HG03135 (cell line): ENCODE measurements around the gene SEMA4C.
"Not testable (repeated sequence)": the region's sequence is repeated elsewhere in the genome, so short reads cannot be mapped to it uniquely, and the experiment has no call there.

Experiments used
- ATAC-seq: cut with Tn5 transposase; IDR thresholded peaks from one replicate; pipeline ENCODE4 v1.9.1; 2021; ENCODE audit warnings: mild to moderate bottlenecking, moderate library complexity; ENCODE audit not compliant: unreplicated experiment

Gene SEMA4C

DNA sequence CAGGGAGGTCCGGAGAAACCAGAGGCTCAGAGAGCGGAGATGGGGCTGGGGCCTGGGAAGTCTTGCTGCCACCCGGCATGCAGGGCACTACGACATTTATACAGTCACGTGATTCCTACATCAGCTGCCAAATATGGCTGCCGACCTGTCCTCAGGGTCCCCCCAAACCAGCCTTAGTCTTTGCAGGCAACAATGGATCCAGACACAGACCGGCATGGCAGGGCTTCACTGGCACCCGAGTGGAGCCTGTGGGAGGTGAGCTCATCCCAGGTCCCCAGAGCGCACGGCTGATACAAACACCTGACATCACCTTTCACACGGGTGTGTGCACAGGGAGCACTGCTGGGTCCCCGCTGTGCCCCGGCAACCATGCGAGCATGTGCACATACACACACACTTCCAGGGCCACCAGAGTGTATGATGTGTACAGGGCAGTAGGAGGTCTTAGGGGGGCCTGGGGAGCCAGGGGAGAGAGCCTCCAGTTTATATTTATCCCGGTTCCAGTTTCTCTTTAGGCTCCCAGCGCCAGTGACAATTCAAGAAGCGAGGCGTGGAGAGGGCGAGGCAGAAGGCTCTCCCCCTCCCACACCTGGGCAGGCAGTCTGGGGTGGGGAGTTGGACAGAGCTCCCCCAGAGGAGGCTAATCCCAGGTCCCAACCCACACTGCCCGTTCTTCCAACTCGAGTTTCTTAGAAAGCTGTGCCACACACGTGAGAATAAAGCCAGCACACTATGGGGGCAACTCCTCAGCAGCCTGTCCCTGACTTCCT lies 2.7 kb downstream of the SEMA4C start:
- no peak for ATAC-seq

DNA sequence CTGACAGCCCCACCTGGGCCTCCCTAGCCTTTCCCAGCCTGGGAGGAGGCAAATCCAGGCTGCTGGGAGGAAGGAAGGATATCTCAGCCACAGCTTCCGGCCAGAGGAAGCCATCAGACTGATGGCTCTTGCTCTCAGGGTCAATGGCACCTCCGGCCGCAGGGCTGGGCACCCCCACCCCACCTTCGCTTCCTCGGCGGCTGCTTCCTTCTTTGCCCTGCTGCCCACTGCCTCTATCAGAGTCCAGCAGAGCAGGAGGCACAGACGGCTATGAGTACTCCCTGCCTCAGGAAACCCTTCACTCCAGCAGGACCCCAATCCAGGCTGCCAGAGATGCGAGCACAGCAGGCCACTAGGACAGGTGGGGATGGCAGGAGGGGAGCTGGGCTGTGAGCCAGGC lies 3.3 kb downstream of the SEMA4C start:
- no peak for ATAC-seq

DNA sequence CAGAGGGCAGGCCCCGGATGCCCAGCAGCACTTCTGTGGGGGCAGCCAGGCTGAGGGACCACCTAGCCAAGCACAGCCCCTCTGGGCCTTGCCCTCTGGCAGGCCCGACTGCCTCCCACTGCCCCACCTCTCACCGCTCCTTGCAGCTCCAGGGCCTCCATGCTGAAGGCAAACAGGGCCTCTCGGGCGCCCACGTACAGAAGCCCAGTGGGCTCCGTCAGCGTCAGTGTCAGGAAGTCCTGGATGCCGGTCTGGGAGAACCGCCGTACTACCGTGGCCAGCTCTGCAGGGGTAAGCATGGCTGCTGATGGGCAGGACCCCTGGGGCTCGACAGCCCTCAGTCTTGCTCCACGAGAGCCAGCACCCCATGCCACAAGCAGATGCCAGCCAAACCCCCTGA lies 3.7 kb downstream of the SEMA4C start:
- no peak for ATAC-seq

DNA sequence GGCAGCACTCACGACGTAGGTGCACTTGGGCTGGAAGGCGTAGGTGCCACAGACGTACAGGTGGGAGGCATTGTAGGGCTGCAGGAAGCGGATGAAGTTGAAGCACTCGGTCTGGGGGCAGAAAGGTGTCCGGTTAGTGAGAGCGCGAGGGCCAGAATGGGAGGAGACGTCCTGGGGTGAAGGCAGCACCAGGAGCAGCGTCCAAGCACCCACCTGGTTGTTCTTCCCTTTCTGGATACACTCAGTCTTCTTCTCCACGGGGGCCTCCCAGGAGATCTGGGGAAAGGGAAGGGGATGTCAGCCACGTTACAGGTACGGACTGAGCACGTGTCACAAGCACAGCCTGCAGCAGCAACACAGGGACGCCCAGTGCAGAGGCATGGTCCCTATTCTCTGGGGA lies 4.2 kb downstream of the SEMA4C start:
- ATAC-seq, result no peak

DNA sequence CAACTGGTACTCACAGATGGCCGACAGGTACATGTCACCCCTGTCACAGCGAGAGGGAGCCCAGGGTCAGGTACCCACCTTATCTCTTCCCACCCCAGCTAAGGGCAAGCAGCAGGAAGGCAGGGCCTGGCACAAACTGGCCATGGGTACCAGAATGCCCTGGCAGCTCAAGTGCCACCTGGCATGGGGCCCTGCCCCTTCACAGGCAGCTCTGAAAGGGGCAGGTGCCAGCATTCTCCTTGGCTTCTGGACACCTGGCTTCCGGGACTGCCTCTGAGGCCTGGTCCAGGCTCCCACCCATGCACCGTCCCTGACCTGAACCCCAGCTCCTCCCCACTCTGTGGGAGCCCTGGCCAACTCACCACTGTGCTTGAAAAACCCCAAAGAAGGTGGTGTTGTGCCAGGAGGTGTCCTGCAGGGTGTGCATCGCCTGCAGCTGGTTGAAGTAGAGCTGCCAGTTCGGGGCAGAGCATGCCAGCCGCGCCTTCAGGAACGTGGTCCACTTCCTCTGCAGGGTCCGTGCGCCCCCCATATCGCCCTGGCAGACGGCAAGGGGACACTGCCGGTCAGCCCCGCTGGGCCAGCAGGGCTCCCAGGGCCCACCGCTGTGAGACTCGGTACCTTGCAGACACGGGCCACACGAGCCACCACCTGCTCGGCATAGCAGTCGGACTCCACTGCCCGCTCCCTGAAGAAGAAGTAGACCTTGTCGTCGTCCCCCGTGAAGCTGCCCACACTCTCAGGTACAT lies 5.4 kb downstream of the SEMA4C start:
- no peak for ATAC-seq

DNA sequence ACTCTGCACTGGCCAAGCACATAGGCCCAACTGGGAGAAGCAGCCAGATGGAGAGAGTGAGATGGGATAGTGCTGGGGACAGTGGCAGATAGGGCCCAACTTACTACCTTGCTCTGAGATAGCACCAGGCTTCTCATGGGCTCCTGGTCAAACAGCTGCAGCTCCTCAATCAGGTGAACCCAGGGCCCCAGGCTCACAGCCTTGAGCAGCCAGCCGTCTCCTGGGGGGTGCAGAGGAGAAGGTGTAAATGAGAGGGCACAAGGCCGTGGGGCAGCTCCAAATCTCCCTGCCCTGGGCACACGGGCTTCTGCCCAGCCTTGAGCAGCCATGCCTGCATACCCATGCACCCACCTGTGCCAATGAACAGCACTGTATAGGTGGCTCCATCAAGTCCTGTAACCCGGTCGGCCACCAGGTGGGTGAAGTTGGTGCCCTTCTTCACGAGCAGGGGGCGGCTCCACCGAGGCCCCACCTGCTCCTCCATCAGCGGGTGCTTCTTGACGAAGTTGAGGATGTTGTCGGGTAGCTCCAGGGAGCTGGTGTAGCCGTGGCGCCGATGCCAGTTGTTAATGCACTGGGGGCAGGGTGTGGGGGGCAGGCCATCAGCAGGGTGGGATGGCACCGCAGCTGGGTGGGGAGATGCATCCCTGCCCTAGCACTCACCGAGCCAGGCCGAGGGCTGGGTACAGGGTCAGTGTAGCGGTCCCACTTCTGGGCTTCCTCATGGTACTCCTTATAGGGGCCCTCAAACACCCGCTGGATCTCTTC lies 6.1 kb downstream of the SEMA4C start:
- no peak for ATAC-seq

DNA sequence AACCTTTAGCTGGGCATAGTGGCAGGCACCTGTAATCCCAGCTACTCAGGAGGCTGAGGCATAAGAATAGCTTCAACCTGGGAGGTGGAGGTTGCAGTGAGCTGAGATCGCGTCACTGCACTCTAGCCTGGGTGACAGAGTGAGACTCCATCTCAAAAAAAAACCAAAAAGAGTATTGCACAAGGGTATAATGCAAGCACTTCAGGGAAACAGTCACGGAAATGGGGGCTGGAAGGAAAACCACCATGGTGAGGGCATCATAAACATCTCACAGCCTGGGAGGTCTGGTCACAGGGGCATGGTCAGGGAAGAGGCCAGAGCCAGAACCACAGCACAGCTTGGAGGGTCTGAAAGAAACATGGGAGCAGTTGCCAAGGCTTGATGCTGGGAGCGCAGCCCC lies 6.8 kb downstream of the SEMA4C start:
- ATAC-seq, result not testable (repeated sequence)

DNA sequence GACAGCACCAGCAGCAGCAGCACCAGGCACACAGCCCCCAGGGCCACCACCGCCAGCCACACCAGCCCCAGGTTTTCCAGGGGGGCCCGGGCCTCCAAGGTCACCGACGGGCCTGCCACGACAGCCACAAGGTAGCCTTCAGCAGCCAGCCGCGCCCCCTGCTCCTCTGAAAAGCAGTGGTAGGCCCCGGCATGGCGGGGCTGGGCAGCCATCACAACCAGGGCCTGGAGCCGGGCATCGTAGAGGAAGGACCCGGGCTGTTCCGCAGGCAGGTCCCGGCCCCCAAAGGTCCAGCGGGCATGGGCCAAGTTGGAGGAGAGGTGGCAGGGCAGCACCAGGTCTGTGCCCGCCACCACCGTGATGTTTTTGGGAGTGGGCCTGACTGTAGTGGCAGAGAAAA lies 8.8 kb downstream of the SEMA4C start:
- no peak for ATAC-seq

DNA sequence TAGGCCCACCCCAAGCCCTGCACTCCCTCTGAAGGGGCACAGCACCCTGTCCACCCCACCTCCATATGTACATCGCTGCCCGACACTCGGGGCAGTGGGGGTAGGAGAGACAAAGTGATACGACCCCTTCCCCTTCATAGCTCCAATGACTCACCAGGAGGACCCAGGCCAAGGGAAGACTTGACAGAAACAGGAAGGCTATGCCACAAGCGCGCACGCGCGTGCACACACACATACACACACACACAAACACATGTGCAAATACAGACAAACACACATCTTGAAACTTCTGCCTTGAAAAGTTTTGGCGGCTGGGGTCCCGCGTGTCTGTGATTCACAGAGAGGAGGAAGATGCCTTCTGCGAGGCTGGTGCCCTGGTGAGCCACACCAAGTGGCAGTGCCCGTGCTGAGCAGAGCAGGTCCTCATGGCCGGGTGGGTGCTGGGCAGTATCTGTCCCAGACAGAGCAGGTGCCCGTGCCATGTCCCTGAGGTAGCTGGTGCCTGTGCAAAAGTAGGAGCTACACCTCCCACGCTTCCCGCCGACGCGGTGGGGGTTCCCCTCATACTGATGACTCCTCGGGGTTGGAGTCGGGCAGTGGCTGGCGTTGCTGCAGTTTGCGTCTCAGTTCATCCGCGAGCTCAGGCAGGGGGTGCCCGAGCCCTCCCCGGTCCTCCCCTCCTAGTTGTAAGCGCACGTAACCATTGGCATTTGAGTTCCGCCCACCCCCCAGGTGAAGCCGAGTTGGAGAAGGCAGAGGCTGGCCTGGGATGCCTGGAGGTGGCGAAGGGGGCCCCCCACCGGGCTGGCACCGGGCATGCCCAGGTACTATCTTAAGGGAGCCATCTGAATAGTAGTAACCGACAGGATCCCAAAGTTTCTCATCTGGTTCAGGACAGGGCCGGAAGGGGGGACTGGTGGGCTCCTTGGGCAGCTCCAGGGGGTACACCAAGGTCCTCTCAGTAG lies 9.5 kb downstream of the SEMA4C start:
- ATAC-seq, result no peak

DNA sequence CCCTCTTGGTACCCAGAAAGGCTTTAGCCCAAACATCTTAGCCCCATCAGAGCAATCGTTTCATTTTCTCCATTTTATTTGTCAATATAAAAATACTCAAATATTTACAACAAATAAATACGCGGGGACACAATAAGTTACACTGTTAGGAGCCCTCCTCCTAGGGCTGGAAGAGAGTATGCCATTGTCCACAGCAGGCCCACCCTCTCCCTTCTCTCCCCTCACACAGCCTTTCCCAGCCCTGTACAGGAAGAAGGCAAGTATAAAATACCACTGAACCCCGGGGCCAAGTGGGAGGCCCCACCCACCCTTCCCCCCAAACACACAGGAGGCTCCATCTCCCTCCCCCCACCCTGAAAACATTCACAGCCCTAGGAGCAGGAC lies 10.2 kb downstream of the SEMA4C start:
- ATAC-seq, result no peak

DNA sequence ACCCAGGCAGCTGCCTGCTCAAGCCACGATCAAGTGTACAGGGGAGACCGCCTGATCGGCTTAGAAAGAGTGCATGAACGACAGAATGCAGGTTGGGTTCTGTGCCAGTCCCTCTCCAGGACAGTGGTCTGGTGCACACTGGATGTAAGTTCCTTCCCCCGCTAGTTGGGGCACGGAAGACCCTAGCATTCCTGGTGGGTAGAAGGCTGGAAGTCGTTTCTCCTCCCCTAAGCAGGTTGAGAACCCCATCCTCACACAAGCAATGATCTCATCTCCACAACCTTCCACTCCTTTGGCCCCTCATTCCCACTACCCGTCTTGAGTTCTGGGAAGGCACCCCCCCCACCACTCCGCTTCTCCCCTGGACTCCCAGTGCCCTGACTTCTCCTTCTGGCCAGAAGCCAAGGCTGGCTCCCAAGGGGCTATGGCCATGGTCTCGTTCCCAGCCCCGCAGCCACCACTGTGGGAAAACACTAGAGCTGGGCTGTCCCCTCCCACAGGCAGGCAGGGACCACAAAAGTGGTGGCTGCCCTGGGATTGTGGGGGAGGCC lies 10.7 kb downstream of the SEMA4C start:
- ATAC-seq, result no peak

DNA sequence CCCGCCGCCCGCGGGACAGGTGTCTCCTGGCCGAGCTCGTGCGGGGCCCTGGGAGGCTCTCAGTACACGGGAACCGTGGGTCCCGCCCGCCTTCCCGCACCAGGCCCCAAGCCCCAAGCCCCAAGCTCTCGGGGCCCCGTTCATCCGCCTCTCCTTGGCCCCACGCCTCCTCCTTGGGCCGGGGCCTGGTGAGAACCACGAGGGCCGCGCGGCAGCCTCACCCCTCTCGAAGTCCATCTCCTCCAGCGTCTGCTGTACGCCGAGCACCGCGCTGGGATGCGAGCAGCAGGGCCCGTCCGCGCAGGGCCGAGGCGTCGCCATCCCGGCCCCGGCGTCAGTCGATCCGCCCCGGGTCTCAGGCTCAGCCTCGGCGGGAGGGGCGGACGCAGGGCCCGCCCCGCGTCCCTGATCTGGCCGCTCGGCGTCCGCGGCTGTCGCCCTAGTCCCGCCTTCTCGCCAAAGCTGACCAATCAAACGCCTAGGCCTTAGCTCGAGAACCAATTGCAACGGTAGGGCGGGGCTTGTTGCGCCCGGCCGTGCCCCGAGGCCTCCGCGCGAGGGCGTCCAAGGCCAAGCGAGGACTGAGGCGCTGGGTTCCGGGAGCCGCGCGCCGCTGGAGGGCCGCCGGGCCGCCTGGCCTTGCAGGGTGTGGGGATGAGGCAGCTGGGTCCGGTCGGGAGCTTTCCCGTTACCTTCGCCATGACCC lies 12.1 kb downstream of the SEMA4C start, which contains the start of gene ANKRD39:
Gene ANKRD39 (minus strand): TSS at position 350 of the 706 bp plus-strand sequence. CDS start 29 bp downstream, at position 321.
- peak; percentile 92 for ATAC-seq

DNA sequence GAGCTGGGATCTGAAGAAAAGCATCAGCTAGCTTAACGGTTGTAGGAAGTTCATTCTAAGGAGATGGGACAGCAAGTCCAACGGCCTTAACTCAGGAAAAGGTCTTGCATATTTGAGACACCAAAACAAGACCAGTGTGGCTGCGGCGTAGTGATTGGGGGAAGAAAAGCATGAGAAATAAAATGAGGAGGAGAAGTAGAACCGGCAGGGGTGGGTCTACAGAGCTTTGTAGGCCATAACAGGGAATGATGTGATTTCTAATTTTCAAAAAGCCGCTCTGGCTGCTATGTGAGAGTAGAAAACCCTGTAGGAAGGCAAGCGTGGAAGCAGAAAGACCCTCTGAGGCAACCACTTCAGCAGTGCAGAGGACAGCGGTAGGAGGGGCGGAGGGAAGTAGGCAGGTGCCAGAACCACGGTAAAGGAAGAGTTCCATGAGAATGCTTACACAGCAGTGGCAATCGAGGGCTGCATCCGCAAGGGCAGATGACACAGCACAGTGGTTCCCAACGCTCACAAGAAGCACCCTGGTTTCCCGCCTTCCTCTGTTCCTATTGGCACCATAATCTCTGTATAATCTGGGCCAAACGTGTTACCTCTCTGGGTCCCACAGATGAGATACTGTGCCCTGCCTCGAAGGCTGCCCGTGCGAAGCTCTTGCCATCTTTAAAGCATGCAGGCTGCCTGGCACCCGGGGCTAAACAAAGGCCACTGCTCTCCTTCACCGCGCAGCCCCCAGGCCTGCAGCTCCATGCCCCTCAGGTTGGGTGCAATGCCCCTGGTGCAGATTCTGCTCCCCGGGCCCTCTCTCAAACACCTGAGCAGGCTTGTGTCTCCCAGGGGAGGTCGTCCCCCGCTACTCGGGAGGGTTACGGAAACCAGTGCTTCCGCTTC lies 12.9 kb downstream of the SEMA4C start:
- ATAC-seq, result peak; percentile 11

DNA sequence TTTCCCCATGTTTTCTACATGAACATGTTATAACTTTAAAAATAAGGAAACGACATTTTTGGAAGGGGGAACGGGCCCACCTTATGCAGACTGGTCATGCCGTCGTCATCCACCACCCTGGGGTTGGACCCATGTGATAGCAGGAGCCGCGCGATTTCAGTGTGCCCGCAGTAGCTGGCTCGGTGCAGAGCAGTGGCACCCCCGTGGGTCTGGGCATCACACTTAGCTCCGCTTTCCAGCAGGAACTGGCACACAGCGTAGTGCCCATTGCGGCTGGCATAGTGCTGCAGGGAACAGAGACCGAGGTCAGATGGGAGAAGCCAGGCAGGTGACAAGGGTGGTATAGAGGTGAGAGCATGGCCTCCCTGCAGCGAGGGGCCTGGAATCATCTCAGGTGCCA lies 16.6 kb downstream of the SEMA4C start:
- no peak for ATAC-seq

DNA sequence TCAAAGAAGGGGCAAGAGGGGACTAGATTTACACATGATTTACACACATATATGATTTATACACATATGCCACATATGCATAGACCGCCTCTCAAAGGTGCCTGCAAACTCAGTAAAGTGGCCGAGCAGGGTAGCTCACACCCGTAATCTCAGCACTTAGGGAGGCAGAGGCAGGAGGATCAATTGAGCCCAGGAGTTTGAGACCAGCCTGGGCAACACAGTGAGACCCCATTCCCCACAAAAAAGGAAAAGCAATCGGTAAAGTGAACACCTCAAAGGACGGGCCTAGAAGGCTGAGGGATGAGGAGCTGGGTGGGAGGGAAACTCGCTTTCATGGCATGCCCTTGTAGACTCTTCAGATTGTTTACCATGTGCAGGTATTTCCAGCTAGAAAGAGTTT lies 17.2 kb downstream of the SEMA4C start:
- no peak for ATAC-seq

DNA sequence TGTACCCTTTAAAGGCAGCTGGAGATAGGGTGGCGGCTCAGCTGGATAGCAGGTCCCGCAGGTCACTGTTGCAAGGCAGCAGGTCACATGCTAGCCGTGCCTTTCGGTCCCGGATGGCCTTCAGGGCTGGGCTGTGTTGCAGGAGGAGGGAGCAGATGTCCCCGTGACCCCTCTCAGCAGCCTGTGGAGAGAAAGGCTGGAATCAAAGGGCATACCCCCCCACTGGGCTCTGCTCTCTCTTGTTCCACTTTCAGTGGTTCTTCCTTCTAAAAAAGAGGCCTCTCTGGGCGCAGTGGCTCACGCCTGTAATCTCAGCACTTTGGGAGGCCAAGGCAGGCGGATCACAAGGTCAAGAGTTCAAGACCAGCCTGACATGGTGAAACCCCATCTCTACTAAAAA lies 21.6 kb downstream of the SEMA4C start:
- no peak for ATAC-seq

DNA sequence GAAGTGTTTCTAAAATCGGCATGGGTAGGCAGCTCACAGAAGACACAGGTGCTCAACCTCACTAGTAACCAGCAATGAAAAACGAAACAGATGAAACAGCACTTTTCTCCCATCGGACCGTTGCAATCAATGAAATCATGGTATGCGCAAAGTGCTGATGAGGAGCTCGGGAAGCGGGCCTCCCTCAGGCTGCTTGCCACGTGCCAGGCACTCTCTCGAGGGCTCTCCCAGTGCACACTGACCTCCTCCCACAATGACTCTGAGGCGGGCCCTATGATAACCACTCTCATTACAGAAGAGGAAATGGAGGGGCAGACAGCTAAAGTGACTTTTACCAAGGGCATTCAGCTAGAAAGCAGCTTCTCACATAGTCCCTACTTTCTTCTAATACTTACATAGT lies 22.3 kb downstream of the SEMA4C start:
- ATAC-seq, result no peak

DNA sequence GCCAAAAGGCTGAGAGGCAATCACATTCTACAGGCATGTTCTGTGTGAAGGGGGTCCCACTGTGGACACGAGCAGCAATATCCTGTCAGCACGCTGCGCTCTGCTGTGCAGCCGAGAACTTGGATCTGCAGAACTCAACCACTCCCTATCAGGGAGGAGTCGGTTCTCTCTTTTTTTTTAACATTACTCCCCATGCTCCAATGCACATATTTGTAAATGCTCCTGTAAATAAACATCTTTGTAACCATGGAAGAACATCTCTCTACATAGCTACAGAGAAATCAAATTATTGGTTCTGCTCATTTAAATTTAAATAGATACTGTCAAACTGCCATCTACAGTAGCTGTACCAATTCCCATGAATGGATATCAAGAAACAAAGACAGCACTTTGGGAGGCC lies 23.1 kb downstream of the SEMA4C start:
- no peak for ATAC-seq

DNA sequence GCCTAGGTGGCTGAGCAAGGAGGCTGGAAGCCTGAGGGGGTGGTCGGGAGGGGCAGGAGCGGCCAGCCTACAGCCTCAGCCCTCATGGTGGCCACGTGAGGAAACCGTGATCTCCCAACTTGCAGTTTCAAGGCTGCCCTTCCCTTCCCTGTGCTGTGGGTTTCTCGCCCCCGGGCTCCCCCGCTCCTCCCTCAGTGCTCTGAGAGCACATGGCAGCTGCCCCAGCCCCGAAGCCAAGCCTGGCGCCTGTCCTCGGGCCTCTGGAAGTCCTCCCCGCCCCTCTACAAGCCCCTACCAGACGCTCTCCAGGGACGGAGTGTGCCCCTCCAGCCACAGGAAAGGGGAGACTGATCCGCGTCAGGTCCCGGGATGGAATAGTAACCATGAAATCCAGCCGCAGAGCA lies 25.5 kb downstream of the SEMA4C start:
- ATAC-seq, result no peak
